HL-60 (cell line): ENCODE measurements around the gene CASQ2.

Source experiments
- DNase-seq, 2 experiments: peaks; one replicate each; pipeline ENCODE4 v3.0.0-alpha.2; 2010 to 2020; ENCODE audit warnings: low read depth in 1 of 2, low spot score in 1 of 2
- H3K27ac ChIP-seq: fragments of 250-450 bp; sonication (Bioruptor Pico); replicated peaks from 2 replicates; pipeline ENCODE4 v1.5.1; 2020; ENCODE audit warnings: mild to moderate bottlenecking, moderate library complexity
- H3K27me3 ChIP-seq: fragments of 250-450 bp; sonication (Bioruptor Pico); 2 replicates; pipeline ENCODE4 v1.5.1; 2021; ENCODE audit warnings: mild to moderate bottlenecking, moderate library complexity; ENCODE audit not compliant: insufficient read depth, poor library complexity, severe bottlenecking
- H3K4me3 ChIP-seq: replicated peaks from 2 replicates; pipeline ENCODE4 v1.5.1; 2011; ENCODE audit warnings: mild to moderate bottlenecking, control low read depth, low read length; ENCODE audit not compliant: insufficient read depth
- GABPA ChIP-seq: IDR thresholded peaks from 2 replicates; pipeline ENCODE4 v1.6.1; 2012; ENCODE audit warnings: low read depth
- POLR2AphosphoS5 ChIP-seq: IDR thresholded peaks from 2 replicates; pipeline ENCODE4 v1.6.1; 2012; ENCODE audit warnings: low read depth
- SPI1 ChIP-seq: IDR thresholded peaks from 2 replicates; pipeline ENCODE4 v1.6.1; 2012; ENCODE audit warnings: low read depth, mild to moderate bottlenecking, borderline replicate concordance
- TF ChIP-seq, protein P1 (sequence below): IDR thresholded peaks from 2 replicates; pipeline ENCODE4 v1.6.1; 2012; ENCODE audit warnings: low read depth; ENCODE audit not compliant: insufficient replicate concordance
- TF ChIP-seq, protein P2 (sequence below): IDR thresholded peaks from one replicate; pipeline ENCODE4 v1.5.1; 2011; ENCODE audit warnings: low read length, control low read depth, inconsistent platforms; ENCODE audit not compliant: insufficient read depth

The CASQ2 gene

DNA sequence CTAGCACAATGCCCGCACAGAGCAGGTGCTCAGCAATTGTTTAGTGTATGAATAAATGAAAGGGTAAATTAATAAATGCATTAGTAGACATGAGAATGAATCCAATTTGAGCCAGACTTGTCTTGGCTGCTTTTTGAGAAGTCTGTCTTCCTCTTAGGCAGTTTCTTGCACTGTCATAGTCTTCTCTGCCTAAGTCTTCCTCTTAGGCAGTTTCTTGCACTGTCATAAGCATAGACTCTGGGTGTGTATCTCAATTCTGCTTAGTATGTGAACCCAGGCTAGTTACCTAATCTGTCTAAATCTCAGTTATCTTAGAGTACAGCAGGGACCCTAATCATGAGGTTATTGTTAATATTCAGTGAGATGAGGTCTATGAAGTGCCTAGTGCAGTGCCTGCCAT lies 45.2 kb upstream of the CASQ2 start:
- H3K27ac ChIP-seq, result no peak overlapping the region
- TF ChIP-seq, protein P1, sequence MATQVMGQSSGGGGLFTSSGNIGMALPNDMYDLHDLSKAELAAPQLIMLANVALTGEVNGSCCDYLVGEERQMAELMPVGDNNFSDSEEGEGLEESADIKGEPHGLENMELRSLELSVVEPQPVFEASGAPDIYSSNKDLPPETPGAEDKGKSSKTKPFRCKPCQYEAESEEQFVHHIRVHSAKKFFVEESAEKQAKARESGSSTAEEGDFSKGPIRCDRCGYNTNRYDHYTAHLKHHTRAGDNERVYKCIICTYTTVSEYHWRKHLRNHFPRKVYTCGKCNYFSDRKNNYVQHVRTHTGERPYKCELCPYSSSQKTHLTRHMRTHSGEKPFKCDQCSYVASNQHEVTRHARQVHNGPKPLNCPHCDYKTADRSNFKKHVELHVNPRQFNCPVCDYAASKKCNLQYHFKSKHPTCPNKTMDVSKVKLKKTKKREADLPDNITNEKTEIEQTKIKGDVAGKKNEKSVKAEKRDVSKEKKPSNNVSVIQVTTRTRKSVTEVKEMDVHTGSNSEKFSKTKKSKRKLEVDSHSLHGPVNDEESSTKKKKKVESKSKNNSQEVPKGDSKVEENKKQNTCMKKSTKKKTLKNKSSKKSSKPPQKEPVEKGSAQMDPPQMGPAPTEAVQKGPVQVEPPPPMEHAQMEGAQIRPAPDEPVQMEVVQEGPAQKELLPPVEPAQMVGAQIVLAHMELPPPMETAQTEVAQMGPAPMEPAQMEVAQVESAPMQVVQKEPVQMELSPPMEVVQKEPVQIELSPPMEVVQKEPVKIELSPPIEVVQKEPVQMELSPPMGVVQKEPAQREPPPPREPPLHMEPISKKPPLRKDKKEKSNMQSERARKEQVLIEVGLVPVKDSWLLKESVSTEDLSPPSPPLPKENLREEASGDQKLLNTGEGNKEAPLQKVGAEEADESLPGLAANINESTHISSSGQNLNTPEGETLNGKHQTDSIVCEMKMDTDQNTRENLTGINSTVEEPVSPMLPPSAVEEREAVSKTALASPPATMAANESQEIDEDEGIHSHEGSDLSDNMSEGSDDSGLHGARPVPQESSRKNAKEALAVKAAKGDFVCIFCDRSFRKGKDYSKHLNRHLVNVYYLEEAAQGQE, result no peak
- TF ChIP-seq, protein P2, sequence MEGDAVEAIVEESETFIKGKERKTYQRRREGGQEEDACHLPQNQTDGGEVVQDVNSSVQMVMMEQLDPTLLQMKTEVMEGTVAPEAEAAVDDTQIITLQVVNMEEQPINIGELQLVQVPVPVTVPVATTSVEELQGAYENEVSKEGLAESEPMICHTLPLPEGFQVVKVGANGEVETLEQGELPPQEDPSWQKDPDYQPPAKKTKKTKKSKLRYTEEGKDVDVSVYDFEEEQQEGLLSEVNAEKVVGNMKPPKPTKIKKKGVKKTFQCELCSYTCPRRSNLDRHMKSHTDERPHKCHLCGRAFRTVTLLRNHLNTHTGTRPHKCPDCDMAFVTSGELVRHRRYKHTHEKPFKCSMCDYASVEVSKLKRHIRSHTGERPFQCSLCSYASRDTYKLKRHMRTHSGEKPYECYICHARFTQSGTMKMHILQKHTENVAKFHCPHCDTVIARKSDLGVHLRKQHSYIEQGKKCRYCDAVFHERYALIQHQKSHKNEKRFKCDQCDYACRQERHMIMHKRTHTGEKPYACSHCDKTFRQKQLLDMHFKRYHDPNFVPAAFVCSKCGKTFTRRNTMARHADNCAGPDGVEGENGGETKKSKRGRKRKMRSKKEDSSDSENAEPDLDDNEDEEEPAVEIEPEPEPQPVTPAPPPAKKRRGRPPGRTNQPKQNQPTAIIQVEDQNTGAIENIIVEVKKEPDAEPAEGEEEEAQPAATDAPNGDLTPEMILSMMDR, result no peak
- TF ChIP-seq GABPA, result no peak
- no peaks in the 10 kb centered on the region for H3K27me3 ChIP-seq
- H3K4me3 ChIP-seq, result no peak overlapping the region
- no peak for DNase-seq

DNA sequence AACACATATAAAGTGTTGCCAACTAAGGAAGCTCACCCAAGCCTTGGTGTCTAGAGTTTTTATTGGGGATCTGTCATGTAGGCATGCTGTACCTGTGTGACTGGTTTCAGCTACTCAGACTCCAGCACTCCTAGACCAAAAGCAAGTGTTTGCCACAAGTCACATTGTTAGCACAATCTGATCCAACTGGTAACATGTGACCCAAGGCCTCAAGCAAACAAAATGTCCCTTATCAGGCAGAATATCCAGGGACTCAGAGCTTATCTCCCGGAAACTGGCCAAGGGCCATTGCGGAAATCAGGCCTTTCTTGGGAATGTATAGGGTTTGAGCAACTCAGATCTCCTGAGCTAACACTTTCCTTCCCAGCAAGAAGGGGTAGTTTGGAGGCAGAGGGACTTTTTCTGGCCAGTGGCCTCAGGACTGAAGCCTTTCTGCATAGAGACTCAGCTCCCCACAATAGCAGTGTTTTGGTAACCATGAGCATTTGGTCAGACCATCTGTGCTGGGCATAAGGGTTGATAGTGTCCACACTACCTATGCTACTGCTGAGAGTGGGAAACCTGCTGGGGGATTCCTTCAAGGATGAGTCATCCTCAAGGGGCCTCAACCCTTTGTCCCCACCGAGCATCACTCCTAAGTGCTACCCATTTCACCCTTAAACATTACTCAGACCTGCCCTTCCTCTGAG lies 42.8 kb upstream of the CASQ2 start:
- DNase-seq, result no peak
- Histone ChIP-seq H3K4me3 (no peak overlapping the region), H3K27ac (no peak overlapping the region), H3K27me3 (no peaks in the 10 kb centered on the region)
- TF ChIP-seq GABPA, result no peak
- TF ChIP-seq, protein P1, result no peak
- TF ChIP-seq POLR2AphosphoS5, result no peak
- no peak for TF ChIP-seq SPI1
- TF ChIP-seq, protein P2, result no peak

- no peak for DNase-seq
- H3K4me3 ChIP-seq, result no peak overlapping the region
- no peak overlapping the region for H3K27ac ChIP-seq
- TF ChIP-seq SPI1 (no peak), GABPA (no peak)
- TF ChIP-seq, protein P1, result no peak
- H3K27me3 ChIP-seq, result no peaks in the 10 kb centered on the region
Measured at GRCh38 chr1:115810609-115811008, 42.1 kb upstream of the CASQ2 start.
